A673 (cell line): ENCODE results near the gene MLH3. TPM values are rescaled to one million over a fixed set of nuclear protein-coding genes. Genes with fewer than 3 reads are reported as not detected.

Experiments
- BruUV-seq: library from RNA; stranded (reverse); fragments of 400-500 nt; replicated peaks from 2 replicates; lab custom pipeline; 2021; lab: Mats Ljungman, UMichigan
- CTCF ChIA-PET: fragments of 300-600 bp; sonication (Branson Sonifier 250); formaldehyde crosslinking; loops from one replicate; lab custom pipeline; 2022; ENCODE audit warnings: antibody characterized with exemption; lab: Charles Lee
- POLR2A ChIA-PET: fragments of 300-600 bp; sonication (Branson Sonifier 250); formaldehyde crosslinking; loops from one replicate; lab custom pipeline; 2022; ENCODE audit warnings: antibody characterized with exemption; ENCODE audit not compliant: low non-redundant PET; lab: Charles Lee
- DNase-seq: peaks from one replicate; pipeline ENCODE4 v3.0.0-alpha.2; 2015; ENCODE audit warnings: low spot score
- H3K27ac ChIP-seq: fragments of 200-600 bp; sonication (generic); 2 replicates; pipeline ENCODE4 v1.5.1; 2016; ENCODE audit warnings: mixed run types, low read depth, mild to moderate bottlenecking, mixed read lengths, antibody characterized with exemption, low read length; ENCODE audit not compliant: poor library complexity, severe bottlenecking
- H3K27me3 ChIP-seq: fragments of 200-600 bp; sonication (generic); replicated peaks from 2 replicates; pipeline ENCODE4 v1.6.1; 2017; ENCODE audit warnings: mixed run types, low read depth, mild to moderate bottlenecking, mixed read lengths, antibody characterized with exemption, low read length; ENCODE audit not compliant: insufficient read depth, poor library complexity
- H3K36me3 ChIP-seq: fragments of 200-600 bp; sonication (generic); 2 replicates; pipeline ENCODE4 v1.6.1; 2016; ENCODE audit warnings: mixed run types, mild to moderate bottlenecking, mixed read lengths, antibody characterized with exemption, low read length; ENCODE audit not compliant: insufficient read depth, poor library complexity, severe bottlenecking
- H3K4me1 ChIP-seq: fragments of 200-600 bp; sonication (generic); 2 replicates; pipeline ENCODE4 v1.6.1; 2017; ENCODE audit warnings: mixed run types, mild to moderate bottlenecking, mixed read lengths, antibody characterized with exemption, low read length; ENCODE audit not compliant: insufficient read depth, poor library complexity, severe bottlenecking
- H3K4me3 ChIP-seq: fragments of 200-600 bp; sonication (generic); 2 replicates; pipeline ENCODE4 v1.5.1; 2016; ENCODE audit warnings: low read depth, mixed run types, mild to moderate bottlenecking, mixed read lengths, low read length; ENCODE audit not compliant: poor library complexity, severe bottlenecking
- H3K9me3 ChIP-seq: fragments of 200-600 bp; sonication (generic); 2 replicates; pipeline ENCODE4 v1.6.1; 2016; ENCODE audit warnings: mixed run types, low read depth, mild to moderate bottlenecking, mixed read lengths, antibody characterized with exemption, low read length; ENCODE audit not compliant: poor library complexity, severe bottlenecking
- CTCF ChIP-seq: fragments of 300-800, 200-600 bp; sonication (generic); conservative IDR thresholded peaks from 2 replicates; pipeline ENCODE4 v1.5.1; 2017; ENCODE audit warnings: low read depth, mild to moderate bottlenecking, antibody characterized with exemption, low read length, moderate library complexity, mixed read lengths
- EZH2 ChIP-seq: fragments of 200-600 bp; sonication (generic); IDR thresholded peaks from 2 replicates; pipeline ENCODE4 v1.6.1; 2017; ENCODE audit warnings: borderline replicate concordance, low read depth, mild to moderate bottlenecking, mixed read lengths, antibody characterized with exemption, low read length; ENCODE audit not compliant: poor library complexity, severe bottlenecking
- intact Hi-C: fragments of 100-400 bp; cut with micrococcal nuclease; formaldehyde crosslinking; loops from one replicate; pipeline ENCODE4 v1.10.0; 2022; ENCODE audit not compliant: unreplicated experiment
- total RNA-seq: library from RNA; stranded (reverse); gene quantifications from 2 replicates; pipeline ENCODE4 v1.2.3, GENCODE V29; 2021

Gene MLH3
- total RNA-seq, 1 experiment from 2014 or later, result 24.0 TPM

GRCh38 chr14:75015496-75015895 lies 35.8 kb downstream of the MLH3 start:
- ChIA-PET POLR2A (no interaction called here), CTCF (interaction anchor here (0.5 kb wide), 1 partner anchor 281 kb away, joined by 6 read pairs; no protein-coding TSS in a partner anchor)
- Histone ChIP-seq H3K9me3 (no peaks in the 10 kb centered on the region), H3K36me3 (peaks cover 3% of the 10 kb centered on the region), H3K4me3 (no peak overlapping the region), H3K27ac (peak overlapping the region; percentile 92), H3K4me1 (peaks cover 31% of the 10 kb centered on the region), H3K27me3 (no peaks in the 10 kb centered on the region)
- no TSS peak for BruUV-seq
- TF ChIP-seq EZH2 (no peak), CTCF (no peak)
- DNase-seq, result no peak
- intact Hi-C loops, result no loop called here

DNA sequence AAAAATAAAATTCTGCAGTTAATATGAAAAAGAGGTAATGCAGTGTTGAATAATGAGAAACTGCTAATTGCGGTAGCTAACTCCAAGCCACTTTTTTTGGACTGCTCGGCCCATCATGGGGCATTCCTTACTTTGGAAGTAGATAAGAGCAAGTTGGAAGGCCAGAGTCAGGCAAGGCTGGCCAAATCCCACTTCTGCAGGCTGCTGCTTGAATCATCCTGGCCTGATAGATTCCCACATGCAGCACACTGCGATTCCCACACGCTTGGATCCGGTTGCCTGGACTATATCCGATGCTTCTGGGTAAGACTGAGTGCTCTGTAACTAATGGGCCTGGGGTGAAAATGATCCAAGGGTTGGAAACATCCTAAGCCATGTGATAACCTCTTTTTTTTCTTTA lies 38.0 kb downstream of the MLH3 start:
- Histone ChIP-seq H3K27ac (no peak overlapping the region), H3K9me3 (no peaks in the 10 kb centered on the region), H3K4me1 (peaks cover 31% of the 10 kb centered on the region), H3K4me3 (no peak overlapping the region), H3K27me3 (no peaks in the 10 kb centered on the region), H3K36me3 (peaks cover 15% of the 10 kb centered on the region)
- CTCF ChIA-PET, result no interaction called here
- intact Hi-C loops, result no loop called here
- no peak for DNase-seq
- BruUV-seq, result no TSS peak
- TF ChIP-seq EZH2 (no peak), CTCF (no peak)
- POLR2A ChIA-PET, result no interaction called here

DNA sequence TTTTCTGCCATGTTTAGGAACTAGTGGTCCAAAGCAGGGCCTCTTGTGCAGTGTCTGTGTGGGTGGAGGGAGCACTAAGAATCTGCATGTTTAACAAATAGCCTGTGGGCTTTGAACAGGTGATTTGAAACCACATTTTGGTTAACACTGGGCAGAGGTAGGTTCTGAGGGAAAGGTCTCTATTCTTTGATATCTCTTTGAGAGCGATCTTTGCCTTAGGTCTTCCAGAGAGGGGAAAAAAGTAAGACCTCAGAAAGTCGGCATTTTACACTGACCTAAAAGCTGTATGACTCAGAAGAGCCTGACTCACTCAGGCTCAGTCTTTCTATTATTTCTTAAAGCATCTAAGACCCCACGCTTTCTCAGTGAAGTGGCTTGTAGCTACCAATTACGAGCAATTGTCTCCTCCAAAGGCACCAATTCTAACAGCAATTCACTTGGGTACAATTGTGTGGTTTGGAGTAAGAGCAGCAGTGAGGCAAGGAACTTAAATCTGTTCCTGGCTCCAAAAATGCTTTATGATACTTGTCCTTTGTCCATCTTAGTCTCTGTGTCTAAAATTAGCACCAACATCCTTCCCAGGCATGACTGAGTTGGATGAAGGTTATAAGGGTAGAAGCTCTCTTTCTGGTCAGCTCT lies 39.8 kb downstream of the MLH3 start:
- no peak overlapping the region for H3K4me3 ChIP-seq
- TF ChIP-seq CTCF (no peak), EZH2 (no peak)
- ChIA-PET CTCF (no interaction called here), POLR2A (interaction anchor here (0.6 kb wide), 1 partner anchor 16 kb away, joined by 10 read pairs; no protein-coding TSS in a partner anchor)
- H3K9me3 ChIP-seq, result no peaks in the 10 kb centered on the region
- no peaks in the 10 kb centered on the region for H3K27me3 ChIP-seq
- intact Hi-C loops, result no loop called here
- peak; percentile 67 for DNase-seq
- H3K27ac ChIP-seq, result no peak overlapping the region
- peaks cover 32% of the 10 kb centered on the region for H3K36me3 ChIP-seq
- peaks cover 30% of the 10 kb centered on the region for H3K4me1 ChIP-seq
- BruUV-seq, result no TSS peak
